HG02759 (cell line): ENCODE results near the gene IRAK1.
A peak's percentile ranks its signal among the peaks of the same experiment; 100 is the strongest.

ENCODE experiments used
- ATAC-seq: cut with Tn5 transposase; IDR thresholded peaks from one replicate; pipeline ENCODE4 v1.9.1; 2021; ENCODE audit warnings: mild to moderate bottlenecking, moderate library complexity; ENCODE audit not compliant: unreplicated experiment

The IRAK1 gene

GRCh38 chrX:154020536-154021115, 924 bp upstream of the IRAK1 start:
- no peak for ATAC-seq

DNA sequence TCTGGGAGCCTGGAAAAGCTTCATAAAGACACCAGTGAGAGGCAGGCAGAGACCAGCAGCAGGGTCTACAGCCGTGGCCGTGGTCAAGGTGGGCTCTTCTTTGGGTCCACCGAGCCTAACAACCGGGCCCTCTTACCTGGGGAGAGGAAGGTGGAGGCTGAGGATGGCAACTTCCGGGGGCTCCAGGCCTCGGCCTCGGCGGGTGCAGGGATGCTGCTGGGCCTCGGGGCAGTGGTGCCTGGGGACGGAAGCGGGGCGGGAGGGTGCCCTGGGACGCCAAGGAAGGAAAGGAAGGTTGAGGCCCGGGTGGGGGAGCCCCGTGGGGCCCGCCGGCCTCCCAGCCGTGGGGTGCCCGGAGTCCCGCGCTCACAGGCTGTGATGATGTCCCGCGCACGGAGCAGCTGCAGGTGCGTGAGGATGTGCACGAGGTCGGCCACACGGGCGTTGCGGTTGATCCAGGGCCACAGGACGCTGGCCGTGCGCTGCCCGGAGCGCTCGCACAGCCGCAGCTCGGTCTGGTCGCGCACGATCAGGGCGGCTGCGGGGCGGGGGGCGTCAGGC, 561 bp downstream of the IRAK1 start:
- ATAC-seq: peak; percentile 19

DNA sequence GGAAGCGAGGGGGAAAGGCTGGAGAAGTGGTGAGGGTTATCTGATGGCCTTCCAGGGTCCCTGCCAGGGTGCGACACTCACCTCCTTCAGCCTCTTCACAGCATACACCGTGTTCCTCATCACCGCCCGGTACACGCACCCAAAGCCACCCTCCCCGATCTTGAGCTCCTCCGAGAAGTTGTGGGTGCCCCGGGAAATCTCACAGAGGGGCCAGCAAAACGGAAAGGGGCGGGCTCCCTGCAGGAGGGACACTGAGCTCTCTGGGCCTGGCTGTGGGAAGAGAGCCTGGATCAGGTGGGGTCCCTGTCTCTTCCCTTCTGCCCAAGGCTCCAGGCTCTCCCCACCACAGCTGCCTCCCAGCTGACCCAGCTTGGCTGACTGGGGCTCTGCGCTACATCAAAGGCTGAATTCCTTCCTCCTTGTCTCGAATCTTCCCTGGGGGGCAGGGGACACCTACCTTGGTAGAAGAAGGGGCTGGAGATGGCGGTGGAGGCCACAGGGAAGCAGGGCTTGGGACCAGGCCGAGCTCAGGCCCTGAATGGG, 1.1 kb downstream of the IRAK1 start:
- ATAC-seq: no peak

DNA sequence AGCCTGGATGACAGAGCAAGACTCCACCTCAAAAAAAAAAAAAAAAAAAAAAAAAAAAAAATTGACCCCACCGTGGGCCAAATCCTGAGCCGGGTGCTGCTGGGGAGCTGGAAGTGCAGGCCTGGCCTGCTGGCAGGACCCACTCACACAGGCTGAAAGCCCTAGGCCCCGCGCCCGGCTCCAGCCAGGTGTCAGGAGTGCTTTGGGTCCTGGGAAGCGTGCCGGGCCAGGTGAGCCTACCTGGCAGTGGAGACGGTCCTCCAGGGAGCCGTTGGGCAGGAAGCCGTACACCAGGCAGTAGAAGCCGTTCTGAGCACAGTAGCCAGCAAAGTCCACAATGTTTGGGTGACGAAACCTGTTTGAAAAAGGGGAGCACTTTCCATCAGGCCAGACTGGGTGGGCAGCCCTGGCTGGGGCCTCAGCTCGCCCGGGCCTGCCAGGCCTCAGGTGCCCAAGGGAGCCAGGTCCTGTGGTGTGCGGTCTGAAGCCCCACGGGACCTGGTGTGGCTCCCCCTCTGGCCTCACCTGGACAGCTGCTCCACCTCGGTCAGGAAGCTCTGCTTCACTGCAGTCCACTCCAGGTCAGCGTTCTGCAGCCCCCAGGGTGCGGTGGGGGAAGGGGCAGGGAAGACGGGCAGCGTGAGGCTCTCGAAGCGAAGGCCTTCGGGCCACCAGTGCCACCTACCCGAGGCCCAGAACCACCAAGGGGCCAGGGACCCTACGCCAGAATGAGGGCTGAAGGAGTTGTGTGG, 1.8 kb downstream of the IRAK1 start:
- no peak for ATAC-seq

DNA sequence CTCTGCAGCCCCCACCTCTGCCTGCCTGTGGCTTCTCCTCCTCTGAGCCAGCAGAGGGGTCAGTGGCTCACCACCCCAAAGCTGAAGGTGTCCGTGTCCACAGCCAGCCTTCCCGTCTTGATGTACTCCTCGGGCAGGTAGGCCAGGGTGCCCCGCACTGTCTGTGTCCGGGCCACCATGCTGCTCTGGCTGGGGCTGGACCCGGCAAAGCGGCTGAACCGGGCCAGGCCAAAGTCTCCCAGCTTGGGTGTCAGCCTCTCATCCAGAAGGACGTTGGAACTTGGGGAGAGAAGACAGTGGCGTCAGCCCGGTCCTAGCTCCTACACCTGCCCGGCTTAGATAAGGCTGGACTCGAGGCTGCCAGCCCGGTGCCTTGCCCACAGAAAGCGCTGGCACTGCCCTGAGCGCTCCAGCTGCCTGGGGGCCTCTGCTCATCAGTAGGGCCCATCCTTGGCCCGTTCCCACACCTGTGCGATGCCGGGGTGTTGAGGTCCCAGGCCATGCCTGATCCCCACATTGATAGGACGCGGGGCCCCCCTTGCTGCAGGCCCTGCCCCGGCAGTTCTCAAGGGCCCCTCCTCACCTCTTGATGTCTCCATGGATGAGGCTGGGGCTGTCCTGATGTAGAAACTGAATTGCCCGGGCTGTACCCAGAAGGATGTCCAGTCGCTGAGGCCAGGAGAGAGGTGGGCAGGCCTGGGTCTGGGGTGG, 3.2 kb downstream of the IRAK1 start:
- ATAC-seq: no peak

DNA sequence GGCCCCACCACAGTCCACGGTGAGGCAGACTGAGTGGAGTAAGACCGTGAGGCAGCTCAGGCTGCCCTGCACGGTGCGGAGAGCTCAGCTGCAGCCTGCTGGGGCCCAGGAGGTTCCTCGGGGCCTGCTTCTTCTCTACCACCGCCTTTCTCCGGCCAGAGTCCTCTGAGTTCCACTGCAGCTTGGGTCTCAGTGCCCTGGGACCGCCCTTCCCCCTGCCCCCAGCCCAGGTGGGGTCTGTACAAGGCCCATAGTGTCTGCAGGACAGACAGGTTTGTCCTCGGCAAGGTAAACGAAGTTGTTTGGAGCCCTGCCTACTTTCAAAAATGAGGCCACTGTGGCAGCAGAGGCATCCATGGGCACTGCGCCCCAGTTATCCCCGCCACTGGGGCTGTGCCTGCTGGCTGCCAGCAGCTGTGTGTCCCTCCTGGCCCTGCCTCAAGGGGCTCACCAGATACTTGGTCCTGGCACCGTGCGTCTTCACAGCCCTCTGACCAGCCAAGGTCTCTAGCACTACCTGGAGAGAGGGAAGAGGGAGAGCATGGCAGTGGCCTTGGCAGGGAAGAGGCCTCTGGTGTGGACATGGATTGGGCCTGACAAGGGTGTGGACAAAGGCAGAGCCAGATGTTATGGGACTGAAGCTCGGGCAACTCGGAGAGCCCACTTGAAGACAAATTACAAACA, 4.0 kb downstream of the IRAK1 start:
- ATAC-seq: no peak

DNA sequence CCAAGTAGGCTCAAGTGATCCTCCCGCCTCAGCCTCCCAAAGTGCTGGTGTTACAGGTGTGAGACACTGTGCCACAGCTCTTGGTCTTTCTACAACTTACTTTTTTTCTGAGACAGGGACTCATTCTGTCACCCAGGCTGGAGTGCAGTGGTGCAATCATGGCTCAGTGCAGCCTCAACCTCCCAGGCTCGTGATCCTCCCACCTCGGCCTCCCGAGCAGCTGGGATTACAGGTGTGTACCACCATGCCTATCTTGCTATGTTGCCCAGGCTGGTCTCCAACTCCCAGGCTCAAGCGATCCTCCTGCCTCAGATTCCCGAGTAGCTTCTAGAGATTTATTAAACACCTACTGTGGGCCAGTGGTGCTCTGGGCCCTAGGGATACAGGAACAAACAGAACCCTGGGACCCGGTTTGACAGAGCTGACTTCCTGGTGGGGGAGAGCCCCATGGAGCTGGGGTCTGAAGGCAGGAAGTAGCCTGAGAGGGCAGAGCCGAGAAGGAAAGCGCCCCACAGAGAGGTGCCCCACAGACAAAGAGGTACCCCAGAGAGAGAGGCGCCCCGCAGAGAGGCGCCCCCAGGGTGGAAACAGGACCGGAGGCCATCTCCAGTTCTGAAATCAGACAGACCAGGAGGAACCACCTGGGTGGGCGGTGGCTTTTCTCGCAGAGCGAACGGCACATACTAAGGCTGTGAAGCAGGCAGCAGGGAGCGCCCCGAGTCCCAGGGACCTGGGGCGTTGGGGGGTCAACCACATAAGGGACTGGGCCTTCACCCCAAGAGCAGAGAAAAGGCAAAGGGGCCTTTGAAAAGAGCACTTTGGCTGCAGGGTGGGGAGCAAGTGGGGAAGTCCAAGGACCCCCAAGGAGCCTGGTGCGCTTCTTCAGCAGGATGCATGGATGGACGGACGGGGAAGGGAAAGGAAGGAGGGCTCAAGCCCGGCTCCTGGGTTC, 5.0 kb downstream of the IRAK1 start:
- ATAC-seq: no peak

GRCh38 chrX:154013614-154014360, 5.9 kb downstream of the IRAK1 start:
- no peak for ATAC-seq

- ATAC-seq: no peak
Measured at GRCh38 chrX:154013001-154013421, 6.7 kb downstream of the IRAK1 start.

GRCh38 chrX:154012336-154012991, 7.2 kb downstream of the IRAK1 start:
- ATAC-seq: no peak

DNA sequence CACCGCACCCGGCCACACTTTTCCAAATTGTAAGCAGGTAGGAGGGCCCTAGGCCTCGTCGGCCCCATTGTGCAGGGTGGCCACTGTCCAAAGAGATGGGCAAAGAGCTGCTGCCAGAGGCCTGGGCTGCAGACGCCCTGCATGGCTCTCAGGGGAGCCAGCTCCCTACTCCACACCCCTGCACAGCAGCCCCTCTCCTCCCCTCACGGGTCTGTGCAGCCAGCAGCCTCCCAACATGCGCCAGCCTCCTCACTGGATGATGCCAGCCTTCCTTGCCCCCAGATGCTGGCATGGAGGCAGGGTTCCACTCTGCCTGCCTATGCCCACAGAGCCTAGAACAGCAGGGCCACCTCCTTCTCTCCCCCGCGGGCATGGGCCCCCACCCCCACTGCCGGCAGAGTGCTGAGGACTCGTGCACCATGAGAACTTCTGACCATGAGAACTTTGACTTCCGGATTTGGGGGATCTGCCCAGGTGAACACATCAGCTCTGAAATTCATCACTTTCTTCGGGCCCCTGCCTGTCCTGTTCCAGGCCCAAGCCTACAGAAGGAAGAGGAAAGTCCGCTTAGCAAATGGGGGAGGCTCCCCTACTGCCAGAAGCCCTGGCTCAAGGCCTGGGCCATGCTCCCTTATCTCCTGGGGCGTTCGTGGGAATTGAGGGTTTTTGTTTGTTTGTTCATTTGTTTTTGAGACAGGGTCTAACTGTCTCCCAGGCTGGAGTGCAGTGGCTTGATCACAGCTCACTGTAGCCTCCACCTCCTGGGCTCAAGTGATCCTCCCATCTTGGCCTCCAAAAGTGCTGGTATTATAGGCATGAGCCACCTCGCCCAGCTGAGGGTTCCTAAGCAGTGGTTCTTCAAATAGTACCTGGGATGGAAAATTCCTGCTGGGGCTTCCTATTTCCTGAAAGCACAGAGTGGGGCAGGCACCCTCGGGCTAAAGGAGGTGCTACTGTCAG, 8.0 kb downstream of the IRAK1 start:
- no peak for ATAC-seq

GRCh38 chrX:154010330-154011087, 9.2 kb downstream of the IRAK1 start:
- no peak for ATAC-seq

DNA sequence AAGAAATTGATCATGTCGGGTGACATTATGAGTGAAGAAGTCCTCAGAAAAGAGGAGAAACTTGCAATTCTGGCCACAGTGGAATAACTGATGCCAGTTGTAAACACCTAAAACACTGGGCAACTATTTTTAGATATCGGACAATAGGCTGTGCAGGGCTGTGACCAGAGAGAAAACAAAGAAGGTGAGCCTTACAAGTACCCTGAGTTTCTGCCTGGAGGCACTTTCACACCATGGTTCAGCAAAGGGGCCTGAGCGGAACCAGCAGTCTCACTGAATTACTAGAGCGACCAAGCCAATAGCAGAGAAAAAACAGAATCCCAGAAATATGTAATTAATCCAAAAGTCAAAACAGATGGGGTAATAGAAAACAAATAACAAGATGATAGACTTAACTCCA, 11.2 kb downstream of the IRAK1 start:
- ATAC-seq: no peak

GRCh38 chrX:154006947-154007346, 12.8 kb downstream of the IRAK1 start:
- ATAC-seq: no peak

- ATAC-seq: no peak
Measured at GRCh38 chrX:154004315-154004714, 15.4 kb downstream of the IRAK1 start.

GRCh38 chrX:154002215-154002719, 17.4 kb downstream of the IRAK1 start:
- ATAC-seq: no peak

GRCh38 chrX:154000051-154000450, 19.7 kb downstream of the IRAK1 start:
- ATAC-seq: no peak
